ENCODE data around the gene MUS81. TPM values are rescaled to one million over a fixed set of nuclear protein-coding genes. Genes with fewer than 3 reads are reported as not detected.

Gene MUS81
- total and polyA plus RNA-seq, 9 of the 15 experiments (the other 6 are each of a cell fraction or from before 2014, with no cell fraction given), result 13.4 to 118 (median 53.7) TPM

DNA sequence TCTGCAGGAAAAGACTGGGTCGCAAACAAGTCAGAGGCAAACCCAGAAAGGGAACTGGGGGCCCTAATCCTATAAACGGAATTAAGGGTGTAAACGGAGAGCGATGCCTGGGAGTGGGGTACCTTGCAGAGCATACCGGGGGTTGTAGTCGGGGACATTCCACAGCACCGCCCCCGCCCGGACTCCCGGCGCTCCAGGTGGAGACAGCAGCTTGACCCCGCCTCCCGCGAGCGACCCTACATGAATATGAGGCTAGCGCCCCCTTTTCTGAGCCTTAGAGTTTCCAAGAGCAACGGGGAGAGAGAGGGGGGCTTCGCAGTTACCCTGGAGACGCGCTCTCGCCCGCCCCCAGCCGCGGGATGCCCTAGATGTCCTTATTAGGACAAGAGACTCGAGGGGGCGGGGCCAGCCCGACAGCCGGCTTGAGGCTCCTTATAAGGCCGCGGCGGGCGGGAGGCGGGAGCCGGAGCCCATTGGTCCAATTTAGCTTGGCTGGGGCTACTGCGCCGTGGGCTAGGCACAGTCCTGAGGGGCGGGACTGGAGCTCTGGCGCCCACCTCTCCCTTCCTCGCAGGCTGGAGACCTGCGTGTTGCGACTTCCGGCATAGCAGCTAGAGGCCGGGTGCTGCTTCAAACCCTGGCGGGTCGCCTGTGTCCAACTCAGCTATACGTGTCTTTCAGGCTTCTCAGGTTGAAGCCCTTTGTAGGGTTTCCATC, 980 bp upstream of the MUS81 start (continued):
- TF ChIP-seq, protein P1, sequence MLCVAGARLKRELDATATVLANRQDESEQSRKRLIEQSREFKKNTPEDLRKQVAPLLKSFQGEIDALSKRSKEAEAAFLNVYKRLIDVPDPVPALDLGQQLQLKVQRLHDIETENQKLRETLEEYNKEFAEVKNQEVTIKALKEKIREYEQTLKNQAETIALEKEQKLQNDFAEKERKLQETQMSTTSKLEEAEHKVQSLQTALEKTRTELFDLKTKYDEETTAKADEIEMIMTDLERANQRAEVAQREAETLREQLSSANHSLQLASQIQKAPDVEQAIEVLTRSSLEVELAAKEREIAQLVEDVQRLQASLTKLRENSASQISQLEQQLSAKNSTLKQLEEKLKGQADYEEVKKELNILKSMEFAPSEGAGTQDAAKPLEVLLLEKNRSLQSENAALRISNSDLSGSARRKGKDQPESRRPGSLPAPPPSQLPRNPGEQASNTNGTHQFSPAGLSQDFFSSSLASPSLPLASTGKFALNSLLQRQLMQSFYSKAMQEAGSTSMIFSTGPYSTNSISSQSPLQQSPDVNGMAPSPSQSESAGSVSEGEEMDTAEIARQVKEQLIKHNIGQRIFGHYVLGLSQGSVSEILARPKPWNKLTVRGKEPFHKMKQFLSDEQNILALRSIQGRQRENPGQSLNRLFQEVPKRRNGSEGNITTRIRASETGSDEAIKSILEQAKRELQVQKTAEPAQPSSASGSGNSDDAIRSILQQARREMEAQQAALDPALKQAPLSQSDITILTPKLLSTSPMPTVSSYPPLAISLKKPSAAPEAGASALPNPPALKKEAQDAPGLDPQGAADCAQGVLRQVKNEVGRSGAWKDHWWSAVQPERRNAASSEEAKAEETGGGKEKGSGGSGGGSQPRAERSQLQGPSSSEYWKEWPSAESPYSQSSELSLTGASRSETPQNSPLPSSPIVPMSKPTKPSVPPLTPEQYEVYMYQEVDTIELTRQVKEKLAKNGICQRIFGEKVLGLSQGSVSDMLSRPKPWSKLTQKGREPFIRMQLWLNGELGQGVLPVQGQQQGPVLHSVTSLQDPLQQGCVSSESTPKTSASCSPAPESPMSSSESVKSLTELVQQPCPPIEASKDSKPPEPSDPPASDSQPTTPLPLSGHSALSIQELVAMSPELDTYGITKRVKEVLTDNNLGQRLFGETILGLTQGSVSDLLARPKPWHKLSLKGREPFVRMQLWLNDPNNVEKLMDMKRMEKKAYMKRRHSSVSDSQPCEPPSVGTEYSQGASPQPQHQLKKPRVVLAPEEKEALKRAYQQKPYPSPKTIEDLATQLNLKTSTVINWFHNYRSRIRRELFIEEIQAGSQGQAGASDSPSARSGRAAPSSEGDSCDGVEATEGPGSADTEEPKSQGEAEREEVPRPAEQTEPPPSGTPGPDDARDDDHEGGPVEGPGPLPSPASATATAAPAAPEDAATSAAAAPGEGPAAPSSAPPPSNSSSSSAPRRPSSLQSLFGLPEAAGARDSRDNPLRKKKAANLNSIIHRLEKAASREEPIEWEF (CRISPR knock-in tag; IDR thresholded peaks at IDR 0.05), result 0 out of 2 replicates have a peak, but pooled peaks have one; percentile 21
- peak; percentile 96 for TF ChIP-seq ZNF589 (CRISPR knock-in tag; IDR thresholded peaks at IDR 0.05; ENCODE audit: low read depth)
- TF ChIP-seq DACH1 (IDR thresholded peaks at IDR 0.05; ENCODE audit: partially characterized antibody), result no peak
- peak; percentile 77 for TF ChIP-seq CXXC5 (CRISPR knock-in tag; IDR thresholded peaks at IDR 0.05)
- TF ChIP-seq, protein P2, sequence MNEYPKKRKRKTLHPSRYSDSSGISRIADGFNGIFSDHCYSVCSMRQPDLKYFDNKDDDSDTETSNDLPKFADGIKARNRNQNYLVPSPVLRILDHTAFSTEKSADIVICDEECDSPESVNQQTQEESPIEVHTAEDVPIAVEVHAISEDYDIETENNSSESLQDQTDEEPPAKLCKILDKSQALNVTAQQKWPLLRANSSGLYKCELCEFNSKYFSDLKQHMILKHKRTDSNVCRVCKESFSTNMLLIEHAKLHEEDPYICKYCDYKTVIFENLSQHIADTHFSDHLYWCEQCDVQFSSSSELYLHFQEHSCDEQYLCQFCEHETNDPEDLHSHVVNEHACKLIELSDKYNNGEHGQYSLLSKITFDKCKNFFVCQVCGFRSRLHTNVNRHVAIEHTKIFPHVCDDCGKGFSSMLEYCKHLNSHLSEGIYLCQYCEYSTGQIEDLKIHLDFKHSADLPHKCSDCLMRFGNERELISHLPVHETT (CRISPR knock-in tag; conservative IDR thresholded peaks at IDR 0.05 in 1 of 2, IDR thresholded peaks at IDR 0.05 in 1 of 2), result peak in 1 of 2 experiments; percentile 89; a peak in 2 of 4 replicates
- no peak for TF ChIP-seq CBFA2T2 (conservative IDR thresholded peaks at IDR 0.05)
- 0 out of 2 replicates have a peak, but pooled peaks have one; percentile 17 for TF ChIP-seq ZBED1 (IDR thresholded peaks at IDR 0.05)
- peak; percentile 53; the same call in 1 of the 2 replicates for TF ChIP-seq PHF8 (IDR thresholded peaks at IDR 0.05; ENCODE audit: borderline replicate concordance, low read length)
- peak; percentile 94 for TF ChIP-seq EGR1 (conservative IDR thresholded peaks at IDR 0.05)
- TF ChIP-seq ZNF668 (CRISPR knock-in tag; IDR thresholded peaks at IDR 0.05), result no peak
- no peak for TF ChIP-seq EHMT2 (IDR thresholded peaks at IDR 0.05)
- TF ChIP-seq SAFB (IDR thresholded peaks at IDR 0.05; ENCODE audit: borderline replicate concordance, low read depth, low read length), result peak; percentile 20; the same call in 1 of the 2 replicates
- TF ChIP-seq CC2D1A (IDR thresholded peaks at IDR 0.05), result no peak
- TF ChIP-seq CCNT2 (IDR thresholded peaks at IDR 0.05; ENCODE audit: borderline replicate concordance, extremely low read depth, insufficient read length, low read depth, low read length), result peak; percentile 77
- TF ChIP-seq EP300 (IDR thresholded peaks at IDR 0.05; ENCODE audit: low read length), result 0 out of 2 replicates have a peak, but pooled peaks have one; percentile 10
- TF ChIP-seq ZSCAN29 (IDR thresholded peaks at IDR 0.05), result no peak
- TF ChIP-seq, protein P3, sequence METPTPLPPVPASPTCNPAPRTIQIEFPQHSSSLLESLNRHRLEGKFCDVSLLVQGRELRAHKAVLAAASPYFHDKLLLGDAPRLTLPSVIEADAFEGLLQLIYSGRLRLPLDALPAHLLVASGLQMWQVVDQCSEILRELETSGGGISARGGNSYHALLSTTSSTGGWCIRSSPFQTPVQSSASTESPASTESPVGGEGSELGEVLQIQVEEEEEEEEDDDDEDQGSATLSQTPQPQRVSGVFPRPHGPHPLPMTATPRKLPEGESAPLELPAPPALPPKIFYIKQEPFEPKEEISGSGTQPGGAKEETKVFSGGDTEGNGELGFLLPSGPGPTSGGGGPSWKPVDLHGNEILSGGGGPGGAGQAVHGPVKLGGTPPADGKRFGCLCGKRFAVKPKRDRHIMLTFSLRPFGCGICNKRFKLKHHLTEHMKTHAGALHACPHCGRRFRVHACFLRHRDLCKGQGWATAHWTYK (CRISPR knock-in tag; IDR thresholded peaks at IDR 0.05), result no peak
